D341Med (cell line): ENCODE data around the gene LMTK3.

Experiments used
- DNase-seq: peaks from one replicate; pipeline ENCODE4 v3.0.0; 2012; ENCODE audit warnings: low spot score

The LMTK3 gene

GRCh38 chr19:48511800-48512503 lies at the start of gene LMTK3:
Gene LMTK3, minus strand, starts transcription at chr19:48511835. Its CDS starts 259 bp downstream, at chr19:48511576.
- DNase-seq: peak; percentile 70

- no peak for DNase-seq
Measured at GRCh38 chr19:48561412-48561811, 49.8 kb upstream of the LMTK3 start.

GRCh38 chr19:48560095-48560530 lies 48.5 kb upstream of the LMTK3 start:
- DNase-seq: peak; percentile 41

- peak; percentile 41 for DNase-seq
Measured at GRCh38 chr19:48558018-48558684, 46.5 kb upstream of the LMTK3 start.

- DNase-seq: no peak
Measured at GRCh38 chr19:48556825-48557224, 45.2 kb upstream of the LMTK3 start.

- no peak for DNase-seq
Measured at GRCh38 chr19:48556163-48556562, 44.5 kb upstream of the LMTK3 start.

GRCh38 chr19:48554385-48555091 lies 42.9 kb upstream of the LMTK3 start:
- DNase-seq: peak; percentile 25

- no peak for DNase-seq
Measured at GRCh38 chr19:48553676-48554384, 42.2 kb upstream of the LMTK3 start.

- no peak for DNase-seq
Measured at GRCh38 chr19:48552406-48553322, 41.0 kb upstream of the LMTK3 start.

- no peak for DNase-seq
Measured at GRCh38 chr19:48551437-48552302, 40.0 kb upstream of the LMTK3 start, which contains the start of gene SULT2B1. Gene SULT2B1, plus strand, starts transcription at chr19:48552172. Its CDS starts 81 bp downstream, at chr19:48552253.

GRCh38 chr19:48549380-48549779 lies 37.7 kb upstream of the LMTK3 start:
- no peak for DNase-seq

GRCh38 chr19:48548253-48548911 lies 36.7 kb upstream of the LMTK3 start:
- DNase-seq: no peak

- no peak for DNase-seq
Measured at GRCh38 chr19:48547722-48548121, 36.1 kb upstream of the LMTK3 start.

GRCh38 chr19:48544856-48545750 lies 33.5 kb upstream of the LMTK3 start:
- DNase-seq: peak; percentile 35

- peak; percentile 39 for DNase-seq
Measured at GRCh38 chr19:48543121-48543710, 31.6 kb upstream of the LMTK3 start.

GRCh38 chr19:48541813-48542212 lies 30.2 kb upstream of the LMTK3 start:
- DNase-seq: no peak

GRCh38 chr19:48540110-48540509 lies 28.5 kb upstream of the LMTK3 start:
- peak; percentile 35 for DNase-seq

- DNase-seq: peak; percentile 22
Measured at GRCh38 chr19:48539503-48540096, 28.0 kb upstream of the LMTK3 start.
